ENCODE data around the gene SDC3.

SDC3 gene

GRCh38 chr1:30904191-30904961 lies 4.2 kb downstream of the SDC3 start:
- no peak for DNase-seq

GRCh38 chr1:30903343-30904034 lies 5.1 kb downstream of the SDC3 start:
- DNase-seq, result no peak

- no peak for DNase-seq
Measured at GRCh38 chr1:30902593-30903290, 5.8 kb downstream of the SDC3 start.

GRCh38 chr1:30901798-30902581 lies 6.6 kb downstream of the SDC3 start:
- DNase-seq, result no peak

- no peak for DNase-seq
Measured at GRCh38 chr1:30900931-30901560, 7.5 kb downstream of the SDC3 start.

GRCh38 chr1:30900486-30900885 lies 8.1 kb downstream of the SDC3 start:
- DNase-seq, result no peak

GRCh38 chr1:30899577-30900389 lies 8.8 kb downstream of the SDC3 start:
- DNase-seq, result no peak

- no peak for DNase-seq
Measured at GRCh38 chr1:30898031-30898815, 10.3 kb downstream of the SDC3 start.

- DNase-seq, result no peak
Measured at GRCh38 chr1:30896905-30897304, 11.7 kb downstream of the SDC3 start.

GRCh38 chr1:30895944-30896660 lies 12.5 kb downstream of the SDC3 start:
- no peak for DNase-seq

GRCh38 chr1:30895382-30895943 lies 13.1 kb downstream of the SDC3 start:
- no peak for DNase-seq

- no peak for DNase-seq
Measured at GRCh38 chr1:30894508-30894973, 14.0 kb downstream of the SDC3 start.

- DNase-seq, result no peak
Measured at GRCh38 chr1:30893776-30894507, 14.6 kb downstream of the SDC3 start.

- DNase-seq, result no peak
Measured at GRCh38 chr1:30892671-30893073, 15.9 kb downstream of the SDC3 start.

- no peak for DNase-seq
Measured at GRCh38 chr1:30891227-30891552, 17.4 kb downstream of the SDC3 start.

- no peak for DNase-seq
Measured at GRCh38 chr1:30890502-30891226, 17.9 kb downstream of the SDC3 start.

- DNase-seq, result no peak
Measured at GRCh38 chr1:30889511-30889910, 19.0 kb downstream of the SDC3 start.

GRCh38 chr1:30888975-30889374 lies 19.6 kb downstream of the SDC3 start:
- DNase-seq, result no peak
